Measurements from ENCODE around the gene LZTS3.

GRCh38 chr20:3177746-3178485, 4.6 kb upstream of the LZTS3 start:
- TF ChIP-seq RFX5 (IDR thresholded peaks at IDR 0.05; ENCODE audit: low read depth, low read length) (no peak), ZNF891 (CRISPR knock-in tag; IDR thresholded peaks at IDR 0.05) (no peak), DPF2 (CRISPR knock-in tag; IDR thresholded peaks at IDR 0.05; ENCODE audit: borderline replicate concordance, low read depth) (no peak), ZC3H13 (CRISPR knock-in tag; IDR thresholded peaks at IDR 0.05) (0 out of 2 replicates have a peak, but pooled peaks have one; percentile 12), KMT2A (CRISPR knock-in tag; IDR thresholded peaks at IDR 0.05) (no peak), ZNF280B (CRISPR knock-in tag; IDR thresholded peaks at IDR 0.05; ENCODE audit: borderline replicate concordance) (no peak), FOXO4 (CRISPR knock-in tag; conservative IDR thresholded peaks at IDR 0.05) (no peak), SPEN (CRISPR knock-in tag; IDR thresholded peaks at IDR 0.05; ENCODE audit: low read depth) (no peak), ZNF34 (CRISPR knock-in tag; IDR thresholded peaks at IDR 0.05; ENCODE audit: borderline replicate concordance) (no peak), CBFB (CRISPR knock-in tag; IDR thresholded peaks at IDR 0.05) (no peak), HMGA1 (CRISPR knock-in tag; conservative IDR thresholded peaks at IDR 0.05) (no peak), REST (IDR thresholded peaks at IDR 0.05; ENCODE audit: borderline replicate concordance in 1 of 2, low read depth in 1 of 2, low read length in 2 of 2) (no peak)
